GM21526 (cell line): ENCODE measurements around the gene BRK1.
"Not testable (repeated sequence)": the region's sequence is repeated elsewhere in the genome, so short reads cannot be mapped to it uniquely, and the experiment has no call there.

Experiments
- ATAC-seq: cut with Tn5 transposase; IDR thresholded peaks from one replicate; pipeline ENCODE4 v1.9.1; 2021; ENCODE audit warnings: moderate library complexity; ENCODE audit not compliant: unreplicated experiment, low FRiP score

The BRK1 gene

GRCh38 chr3:10142707-10143560 is 27.5 kb downstream of the BRK1 start:
- ATAC-seq: no peak

GRCh38 chr3:10145685-10146084 is 30.2 kb downstream of the BRK1 start:
- ATAC-seq: no peak

- ATAC-seq: no peak
Observed at GRCh38 chr3:10149226-10149625, 33.8 kb downstream of the BRK1 start.

- ATAC-seq: no peak
Observed at GRCh38 chr3:10150987-10151386, 35.5 kb downstream of the BRK1 start.

GRCh38 chr3:10154335-10155122 is 39.1 kb downstream of the BRK1 start:
- no peak for ATAC-seq

GRCh38 chr3:10155123-10155472 is 39.6 kb downstream of the BRK1 start:
- no peak for ATAC-seq

GRCh38 chr3:10155658-10156057 is 40.2 kb downstream of the BRK1 start:
- no peak for ATAC-seq

GRCh38 chr3:10157031-10157430 is 41.6 kb downstream of the BRK1 start:
- ATAC-seq: no peak

GRCh38 chr3:10158555-10158954 is 43.1 kb downstream of the BRK1 start:
- ATAC-seq: not testable (repeated sequence)

GRCh38 chr3:10160346-10160745 is 44.9 kb downstream of the BRK1 start:
- no peak for ATAC-seq

- no peak for ATAC-seq
Observed at GRCh38 chr3:10160925-10161324, 45.5 kb downstream of the BRK1 start.

- no peak for ATAC-seq
Observed at GRCh38 chr3:10162185-10162584, 46.7 kb downstream of the BRK1 start.

GRCh38 chr3:10164201-10164545 is 48.7 kb downstream of the BRK1 start:
- not testable (repeated sequence) for ATAC-seq

- peak; percentile 79 for ATAC-seq
Observed at GRCh38 chr3:10164546-10165393, 49.3 kb downstream of the BRK1 start, which contains the start of gene IRAK2. TSS of gene IRAK2 (plus strand) at chr3:10164919. CDS start at chr3:10164955, 36 bp downstream.

GRCh38 chr3:10166213-10166604 is 50.7 kb downstream of the BRK1 start:
- no peak for ATAC-seq

GRCh38 chr3:10169000-10169496 is 53.6 kb downstream of the BRK1 start:
- ATAC-seq: no peak

GRCh38 chr3:10170915-10171478 is 55.5 kb downstream of the BRK1 start:
- no peak for ATAC-seq

- no peak for ATAC-seq
Observed at GRCh38 chr3:10173095-10173925, 57.8 kb downstream of the BRK1 start.

GRCh38 chr3:10173926-10174435 is 58.5 kb downstream of the BRK1 start:
- ATAC-seq: no peak
